ENCODE results near the gene CORO2B. TPM values are rescaled to one million over a fixed set of nuclear protein-coding genes. Genes with fewer than 3 reads are reported as not detected.

The CORO2B gene
- total and polyA plus RNA-seq, 5 experiments from 2014 or later = 0.44 to 0.73 TPM; not detected in 3

DNA sequence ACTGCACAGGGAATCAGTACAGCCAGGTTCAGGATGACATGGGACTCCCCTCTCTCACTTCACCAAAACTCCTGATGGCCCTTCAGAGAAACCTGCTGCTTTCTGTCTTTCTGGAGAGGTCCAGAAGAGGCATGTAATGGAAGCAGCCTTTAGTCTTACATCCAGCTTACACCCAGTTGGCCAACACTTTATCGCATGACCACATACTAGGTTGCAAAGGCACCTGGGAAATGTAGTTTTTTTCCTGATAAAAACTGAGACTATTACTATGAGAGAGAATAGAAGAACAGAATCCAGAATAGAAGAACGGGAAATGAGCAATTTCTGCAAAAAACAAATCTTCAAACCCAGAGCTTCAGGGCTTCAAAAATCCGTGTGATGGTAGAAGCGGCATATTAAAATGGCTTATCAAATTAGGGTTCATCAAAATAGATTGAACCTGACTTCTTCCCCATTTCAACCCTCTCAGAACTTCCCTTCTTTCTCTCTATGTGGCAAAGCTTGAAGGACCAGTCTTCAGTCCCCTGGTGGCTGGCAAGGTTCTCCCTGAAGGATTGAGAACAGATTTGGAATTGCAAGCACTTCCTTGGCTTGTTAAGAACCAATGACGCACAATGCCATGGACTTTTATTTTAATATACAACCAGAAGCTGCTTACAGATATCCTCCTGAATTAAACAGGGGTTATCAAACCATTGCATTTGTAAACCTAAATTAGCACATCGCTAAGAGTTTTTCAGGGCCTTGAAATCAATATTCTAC, 34.4 kb downstream of the CORO2B start:
- no peak overlapping the region for H3K4me3 Mint-ChIP-seq
- no peaks in the 10 kb centered on the region for H3K36me3 Mint-ChIP-seq
- H3K4me1 Mint-ChIP-seq = peaks cover 0 to 5% (median 0%) of the 10 kb centered on the region in 4 donors
- POLR2A ChIA-PET = no interaction called here
- H3K27ac Mint-ChIP-seq = no peak overlapping the region
- DNase-seq (no peak), ATAC-seq (no peak)
- peaks cover 0 to 10% (median 0%) of the 10 kb centered on the region in 5 donors for H3K27me3 Mint-ChIP-seq
- H3K9me3 Mint-ChIP-seq = peaks cover 0 to 2% (median 0%) of the 10 kb centered on the region in 9 donors

- Mint-ChIP-seq H3K36me3 (no peaks in the 10 kb centered on the region), H3K27me3 (peaks cover 0 to 10% (median 0%) of the 10 kb centered on the region in 5 donors), H3K4me3 (no peak overlapping the region), H3K9me3 (peaks cover 0 to 2% (median 0%) of the 10 kb centered on the region in 9 donors), H3K27ac (no peak overlapping the region), H3K4me1 (peaks cover 0 to 8% (median 0%) of the 10 kb centered on the region in 4 donors)
- no peak for ATAC-seq
- POLR2A ChIA-PET = no interaction called here
- DNase-seq = no peak
Measured at GRCh38 chr15:68614286-68615035, 35.7 kb downstream of the CORO2B start.

DNA sequence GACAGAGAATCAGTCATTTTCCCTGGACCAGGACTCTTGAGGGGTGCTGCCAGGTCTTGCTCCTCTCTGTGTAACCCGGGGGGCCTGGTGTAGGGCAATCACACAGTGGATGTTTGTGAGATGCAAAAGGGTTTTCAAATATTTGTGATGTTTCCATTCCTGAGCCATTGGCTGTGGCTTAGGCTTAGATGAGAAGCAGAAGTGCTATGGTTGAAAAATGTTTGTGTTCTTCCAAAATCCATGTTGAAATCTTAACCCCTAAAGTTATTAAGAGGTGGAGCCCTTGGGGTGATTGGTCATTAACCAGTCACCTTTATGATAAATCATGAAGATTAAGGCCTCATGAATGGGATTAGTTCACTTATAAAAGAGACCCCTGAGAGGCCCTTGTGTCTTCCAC, 36.5 kb downstream of the CORO2B start:
- no peak for ATAC-seq
- Mint-ChIP-seq H3K9me3 (peaks cover 0 to 2% (median 0%) of the 10 kb centered on the region in 9 donors), H3K4me3 (no peak overlapping the region), H3K27me3 (peaks cover 0 to 9% (median 0%) of the 10 kb centered on the region in 5 donors), H3K36me3 (no peaks in the 10 kb centered on the region), H3K4me1 (peaks cover 0 to 8% (median 0%) of the 10 kb centered on the region in 4 donors), H3K27ac (peak overlapping the region in 1 of 10 donors; percentile 28)
- DNase-seq = no peak
- POLR2A ChIA-PET = no interaction called here

DNA sequence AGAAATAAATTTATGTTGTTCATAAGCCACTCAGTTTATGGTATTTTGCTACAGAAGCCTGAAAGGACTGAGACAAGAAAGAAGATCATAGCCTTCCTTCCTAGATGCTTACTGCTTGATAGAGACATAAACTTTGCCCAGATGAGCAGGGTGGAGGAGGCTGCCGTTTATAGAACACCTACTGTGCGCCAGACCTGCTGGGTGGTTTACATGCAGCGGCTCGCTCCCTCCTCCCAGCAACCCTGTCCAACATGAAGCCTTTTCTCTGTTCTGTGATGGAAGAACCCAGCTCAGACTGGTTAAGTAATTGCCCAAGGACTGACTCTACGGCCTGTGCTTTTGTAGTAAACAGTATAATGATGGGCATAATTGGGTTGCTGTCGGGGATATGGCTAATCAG, 37.0 kb downstream of the CORO2B start:
- H3K4me3 Mint-ChIP-seq = no peak overlapping the region
- H3K36me3 Mint-ChIP-seq = no peaks in the 10 kb centered on the region
- DNase-seq (no peak), ATAC-seq (no peak)
- H3K27ac Mint-ChIP-seq = no peak overlapping the region
- peaks cover 0 to 2% (median 0%) of the 10 kb centered on the region in 9 donors for H3K9me3 Mint-ChIP-seq
- peaks cover 0 to 8% (median 0%) of the 10 kb centered on the region in 4 donors for H3K4me1 Mint-ChIP-seq
- POLR2A ChIA-PET = no interaction called here
- peaks cover 0 to 5% (median 0%) of the 10 kb centered on the region in 5 donors for H3K27me3 Mint-ChIP-seq

DNA sequence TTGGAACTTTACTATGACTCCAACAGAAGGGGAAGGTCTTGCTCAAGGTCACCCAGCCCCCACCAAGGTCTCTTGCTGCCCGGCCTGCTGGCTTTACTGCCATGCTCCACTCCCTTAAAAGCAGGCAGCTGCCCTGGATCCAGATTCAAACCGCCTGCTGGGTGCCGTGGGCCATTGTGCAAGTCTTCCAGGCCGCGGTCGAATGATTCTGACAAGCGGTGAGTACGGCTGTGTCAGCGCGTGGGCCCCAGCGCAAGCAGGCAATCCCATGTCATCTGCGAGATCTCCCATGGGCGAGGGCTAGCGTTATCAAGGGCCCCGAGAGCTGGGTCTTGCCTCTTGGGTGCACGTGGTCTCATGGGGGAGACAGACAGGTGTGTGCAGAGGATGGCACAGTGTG, 37.6 kb downstream of the CORO2B start:
- Mint-ChIP-seq H3K27ac (no peak overlapping the region), H3K36me3 (no peaks in the 10 kb centered on the region), H3K4me1 (peaks cover 0 to 10% (median 0%) of the 10 kb centered on the region in 4 donors), H3K4me3 (no peak overlapping the region), H3K27me3 (peaks cover 0 to 5% (median 0%) of the 10 kb centered on the region in 5 donors), H3K9me3 (peaks cover 0 to 2% (median 0%) of the 10 kb centered on the region in 9 donors)
- POLR2A ChIA-PET = no interaction called here
- no peak for DNase-seq
- ATAC-seq = no peak

GRCh38 chr15:68617001-68617400, 38.2 kb downstream of the CORO2B start:
- Mint-ChIP-seq H3K36me3 (no peaks in the 10 kb centered on the region), H3K4me1 (peaks cover 0 to 12% (median 0%) of the 10 kb centered on the region in 4 donors), H3K9me3 (peaks cover 0 to 2% (median 0%) of the 10 kb centered on the region in 9 donors), H3K27me3 (peaks cover 0 to 4% (median 0%) of the 10 kb centered on the region in 5 donors), H3K27ac (no peak overlapping the region), H3K4me3 (no peak overlapping the region)
- ATAC-seq = no peak
- DNase-seq = no peak
- POLR2A ChIA-PET = no interaction called here

- Mint-ChIP-seq H3K4me3 (no peak overlapping the region), H3K9me3 (peaks cover 0 to 2% (median 0%) of the 10 kb centered on the region in 9 donors), H3K27ac (no peak overlapping the region), H3K36me3 (no peaks in the 10 kb centered on the region), H3K4me1 (peaks cover 0 to 12% (median 0%) of the 10 kb centered on the region in 4 donors), H3K27me3 (peaks cover 0 to 1% (median 0%) of the 10 kb centered on the region in 5 donors)
- DNase-seq (no peak), ATAC-seq (no peak)
- POLR2A ChIA-PET = no interaction called here
Measured at GRCh38 chr15:68617777-68618176, 39.0 kb downstream of the CORO2B start.

GRCh38 chr15:68618394-68618793, 39.6 kb downstream of the CORO2B start:
- H3K4me1 Mint-ChIP-seq = peaks cover 0 to 8% (median 0%) of the 10 kb centered on the region in 4 donors
- DNase-seq (no peak), ATAC-seq (no peak)
- no peak overlapping the region for H3K27ac Mint-ChIP-seq
- peaks cover 0 to 1% (median 0%) of the 10 kb centered on the region in 5 donors for H3K27me3 Mint-ChIP-seq
- POLR2A ChIA-PET = no interaction called here
- peaks cover 0 to 2% (median 0%) of the 10 kb centered on the region in 9 donors for H3K9me3 Mint-ChIP-seq
- H3K36me3 Mint-ChIP-seq = no peaks in the 10 kb centered on the region
- H3K4me3 Mint-ChIP-seq = no peak overlapping the region

- no peak for ATAC-seq
- no peak overlapping the region for H3K4me3 Mint-ChIP-seq
- peaks cover 0 to 8% (median 0%) of the 10 kb centered on the region in 4 donors for H3K4me1 Mint-ChIP-seq
- no peak overlapping the region for H3K27ac Mint-ChIP-seq
- H3K27me3 Mint-ChIP-seq = peaks cover 0 to 1% (median 0%) of the 10 kb centered on the region in 5 donors
- H3K9me3 Mint-ChIP-seq = peaks cover 0 to 2% (median 0%) of the 10 kb centered on the region in 9 donors
- no peak for DNase-seq
- POLR2A ChIA-PET = no interaction called here
- H3K36me3 Mint-ChIP-seq = no peaks in the 10 kb centered on the region
Measured at GRCh38 chr15:68618908-68619698, 40.3 kb downstream of the CORO2B start.

DNA sequence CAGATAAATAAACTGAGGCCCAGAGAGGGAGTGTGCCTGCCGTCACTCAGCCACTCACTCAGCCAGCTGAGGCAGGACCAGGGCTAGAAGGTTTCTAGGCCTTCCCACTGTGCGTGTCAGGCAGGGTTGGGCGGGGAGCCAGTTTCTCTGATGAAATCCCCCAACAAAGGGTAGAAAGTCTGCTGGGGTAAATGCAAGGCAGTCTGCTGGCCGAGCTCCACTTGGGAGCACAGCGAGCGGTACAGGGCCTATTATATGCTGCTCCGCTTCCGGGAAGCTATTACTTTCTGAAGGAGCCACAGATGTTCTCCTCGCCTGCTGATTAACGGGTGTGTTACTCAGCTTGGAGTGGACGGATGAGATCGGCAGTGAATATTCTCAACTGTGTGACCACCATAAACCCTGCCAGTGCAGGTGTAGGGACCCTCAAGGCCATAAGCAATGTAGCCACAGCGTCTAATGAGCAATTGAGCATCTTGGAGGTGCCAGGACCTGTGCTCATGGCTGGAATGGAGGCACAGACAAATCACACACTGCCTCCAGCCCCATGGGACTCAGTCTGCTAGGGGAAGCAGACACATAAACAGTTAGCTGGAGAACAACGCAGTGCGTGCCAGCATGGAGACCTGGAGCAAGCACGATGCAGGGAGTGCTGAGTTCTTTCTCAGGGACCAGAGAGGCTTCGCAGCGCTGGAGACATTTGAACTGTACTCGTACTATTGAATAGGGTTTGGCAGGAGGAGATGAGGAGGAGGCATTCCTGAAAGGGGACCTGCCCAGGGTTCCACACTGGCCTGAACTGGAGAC, 42.1 kb downstream of the CORO2B start:
- Mint-ChIP-seq H3K9me3 (no peaks in the 10 kb centered on the region), H3K27ac (no peak overlapping the region), H3K4me3 (no peak overlapping the region), H3K27me3 (peaks cover 0 to 3% (median 0%) of the 10 kb centered on the region in 5 donors), H3K36me3 (no peaks in the 10 kb centered on the region), H3K4me1 (peaks cover 0 to 10% (median 0%) of the 10 kb centered on the region in 4 donors)
- ATAC-seq (no peak), DNase-seq (no peak)
- POLR2A ChIA-PET = no interaction called here

DNA sequence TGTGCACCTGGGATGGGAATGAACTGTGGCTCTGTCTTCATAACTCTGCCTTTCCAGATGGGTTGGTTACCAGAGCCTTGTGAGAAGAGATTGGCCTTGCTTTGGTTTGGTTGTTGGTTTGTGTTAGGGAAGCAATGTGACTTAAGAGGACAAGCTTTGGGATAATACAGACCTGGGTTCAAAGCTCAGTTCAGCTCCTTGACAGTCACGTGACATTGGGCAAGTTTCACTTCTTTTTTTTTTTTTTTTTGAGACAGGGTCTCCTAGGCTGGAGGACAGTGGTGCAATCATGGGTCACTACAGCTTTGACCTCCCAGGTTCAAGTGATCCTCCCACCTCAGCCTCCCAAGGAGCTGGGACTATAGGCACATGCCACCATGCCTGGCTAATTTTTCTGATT, 42.7 kb downstream of the CORO2B start:
- no peak for ATAC-seq
- Mint-ChIP-seq H3K9me3 (no peaks in the 10 kb centered on the region), H3K27ac (no peak overlapping the region), H3K4me1 (peaks cover 0 to 15% (median 0%) of the 10 kb centered on the region in 4 donors), H3K36me3 (no peaks in the 10 kb centered on the region), H3K4me3 (no peak overlapping the region), H3K27me3 (peaks cover 0 to 5% (median 0%) of the 10 kb centered on the region in 5 donors)
- no peak for DNase-seq
- POLR2A ChIA-PET = no interaction called here
